Measurements from ENCODE around the gene RGPD6.
"Not testable (repeated sequence)": the region's sequence is repeated elsewhere in the genome, so short reads cannot be mapped to it uniquely, and the experiment has no call there.

The RGPD6 gene

GRCh38 chr2:110472171-110473058 is 104.6 kb downstream of the RGPD6 start, which contains the start of gene LIMS4:
Gene LIMS4, minus strand, starts transcription at chr2:110472816. Its CDS starts 38 bp downstream, at chr2:110472778.
- H3K4me3 ChIP-seq (replicated peaks; ENCODE audit: low read depth, low read length); DNase-seq (ENCODE audit: extremely low read depth, insufficient read length); H3K36me3 ChIP-seq (ENCODE audit: control insufficient read depth, insufficient read depth, low read length); H3K27me3 ChIP-seq (replicated peaks; ENCODE audit: control insufficient read depth, insufficient read depth, low read length): not testable (repeated sequence)

GRCh38 chr2:110468921-110469320 is 108.1 kb downstream of the RGPD6 start:
- DNase-seq (ENCODE audit: extremely low read depth, insufficient read length); H3K36me3 ChIP-seq (ENCODE audit: control insufficient read depth, insufficient read depth, low read length); H3K4me3 ChIP-seq (replicated peaks; ENCODE audit: low read depth, low read length); H3K27me3 ChIP-seq (replicated peaks; ENCODE audit: control insufficient read depth, insufficient read depth, low read length): not testable (repeated sequence)

GRCh38 chr2:110465312-110465711 is 111.7 kb downstream of the RGPD6 start:
- not testable (repeated sequence) for DNase-seq (ENCODE audit: extremely low read depth, insufficient read length); H3K27me3 ChIP-seq (replicated peaks; ENCODE audit: control insufficient read depth, insufficient read depth, low read length); H3K36me3 ChIP-seq (ENCODE audit: control insufficient read depth, insufficient read depth, low read length); H3K4me3 ChIP-seq (replicated peaks; ENCODE audit: low read depth, low read length)
